Skin of body (tissue), 2 donors: ENCODE results near the gene PFDN5. TPM values are rescaled to one million over a fixed set of nuclear protein-coding genes. Genes with fewer than 3 reads are reported as not detected.

Experiments used
- DNase-seq: peaks from one replicate; lab custom pipeline; 2025; lab: John Stamatoyannopoulos, UW
- total RNA-seq: library from RNA; depleted of rRNA; stranded (reverse); fragments of >200 nt; gene quantifications from one replicate; pipeline ENCODE4 v1.2.3, GENCODE V29; 2014

Gene PFDN5
- total RNA-seq: 421 TPM

DNA sequence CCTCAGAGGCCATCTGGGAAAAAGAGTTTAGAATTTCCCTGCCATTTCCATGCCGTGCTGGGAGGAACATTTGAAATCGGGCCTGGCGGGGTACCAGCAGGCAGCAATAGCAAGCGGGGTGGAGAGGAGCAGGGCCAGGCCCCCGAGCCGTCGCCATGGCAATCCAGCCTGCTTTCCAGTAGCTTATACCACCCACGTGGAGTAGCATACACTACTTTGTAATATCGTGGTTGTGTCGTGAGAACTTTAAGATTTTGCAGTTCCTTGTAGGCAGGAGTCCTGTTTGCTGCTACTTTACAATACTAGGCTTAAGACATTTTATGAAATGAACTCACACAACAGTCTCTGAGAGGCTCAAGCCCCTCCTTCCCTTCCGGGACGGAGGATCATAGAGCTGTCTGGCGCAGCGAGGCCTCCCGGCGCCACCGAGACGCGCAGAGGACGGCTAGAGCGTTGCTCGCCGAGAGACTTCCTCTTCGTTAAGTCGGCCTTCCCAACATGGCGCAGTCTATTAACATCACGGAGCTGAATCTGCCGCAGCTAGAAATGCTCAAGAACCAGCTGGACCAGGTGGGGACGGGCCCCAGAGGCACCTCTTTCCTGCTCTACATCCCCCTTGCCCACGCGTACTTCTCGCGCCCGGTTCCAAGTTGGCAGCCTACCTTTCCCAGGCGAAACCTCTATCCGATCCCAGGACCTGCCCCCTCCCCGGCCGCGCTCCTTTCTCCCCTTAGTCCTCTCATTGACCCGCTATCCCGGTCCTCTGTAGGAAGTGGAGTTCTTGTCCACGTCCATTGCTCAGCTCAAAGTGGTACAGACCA lies at the start of gene PFDN5:
TSS of gene PFDN5 (plus strand) at position 473 of the 821 bp plus-strand sequence. CDS start at position 499, 26 bp downstream.
- DNase-seq: peak; percentile 93

- DNase-seq: peak; percentile 46
Observed at GRCh38 chr12:53251477-53252348, 43.6 kb upstream of the PFDN5 start.

DNA sequence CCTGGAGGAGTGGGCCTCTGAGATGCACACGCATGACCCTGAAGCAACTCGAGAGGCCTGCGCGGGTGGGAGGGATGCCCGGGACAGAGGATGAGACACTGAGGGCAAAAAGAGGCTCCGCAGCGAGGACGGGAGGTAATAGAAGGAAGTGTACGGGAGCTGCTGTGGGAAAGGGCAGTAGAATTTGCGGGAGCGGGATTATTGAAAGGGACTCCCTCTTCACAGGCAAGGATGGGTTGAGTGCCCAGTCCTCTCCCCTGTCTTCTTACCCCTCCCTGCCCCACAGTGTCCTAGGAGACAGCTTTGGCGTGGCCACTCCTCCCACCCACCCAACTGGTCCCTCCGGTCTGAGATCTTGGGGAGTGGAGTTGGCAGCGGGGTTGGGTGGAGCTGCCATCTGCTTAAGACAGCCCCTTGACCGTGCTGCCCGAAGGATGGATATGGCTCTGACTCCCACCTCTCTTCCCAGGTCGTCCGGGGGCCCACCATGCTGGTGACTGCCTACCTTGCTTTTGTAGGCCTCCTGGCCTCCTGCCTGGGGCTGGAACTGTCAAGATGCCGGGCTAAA lies 42.9 kb upstream of the PFDN5 start:
- no peak for DNase-seq

- no peak for DNase-seq
Observed at GRCh38 chr12:53253298-53253697, 42.0 kb upstream of the PFDN5 start.

GRCh38 chr12:53254816-53255545 lies 40.4 kb upstream of the PFDN5 start:
- DNase-seq: no peak

- no peak for DNase-seq
Observed at GRCh38 chr12:53255996-53256395, 39.3 kb upstream of the PFDN5 start.

- no peak for DNase-seq
Observed at GRCh38 chr12:53258541-53259539, 36.5 kb upstream of the PFDN5 start.

- no peak for DNase-seq
Observed at GRCh38 chr12:53259891-53260290, 35.5 kb upstream of the PFDN5 start.

- no peak for DNase-seq
Observed at GRCh38 chr12:53265783-53266182, 29.6 kb upstream of the PFDN5 start.

DNA sequence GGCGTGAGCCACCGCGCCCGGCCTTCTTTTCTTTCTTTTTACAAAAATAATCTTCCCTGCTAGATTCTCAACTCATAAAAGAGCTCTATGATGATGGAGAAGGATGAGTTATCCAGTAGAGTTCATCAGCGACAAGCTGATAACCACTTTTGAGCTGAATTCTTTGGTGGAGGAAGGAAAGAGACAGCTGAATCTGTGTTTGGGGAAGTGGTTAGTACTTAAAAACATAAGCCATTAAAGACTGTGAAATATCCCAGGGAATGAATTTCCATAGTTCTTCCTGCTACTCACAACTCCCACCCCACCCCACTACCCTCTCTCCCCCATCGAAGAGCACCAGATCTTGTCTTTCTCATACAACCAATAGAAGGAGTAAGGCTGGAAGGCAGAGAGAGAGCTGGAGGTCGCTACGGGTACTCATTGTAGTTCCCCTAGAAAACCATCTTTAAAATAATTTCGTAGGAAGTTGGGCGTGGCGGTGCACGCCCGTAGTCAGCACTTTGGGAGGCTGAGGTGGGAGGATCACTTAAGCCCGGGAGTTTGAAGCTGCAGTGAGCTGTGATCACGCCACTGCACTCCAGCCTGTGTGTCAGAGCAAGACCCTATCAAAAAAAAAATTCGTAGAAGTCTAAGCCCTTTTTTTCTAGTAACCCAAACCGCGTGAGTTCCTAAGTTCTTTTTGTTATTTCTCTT lies 27.9 kb upstream of the PFDN5 start:
- no peak for DNase-seq

GRCh38 chr12:53267999-53268629 lies 27.2 kb upstream of the PFDN5 start, which contains the start of gene ESPL1:
Gene ESPL1 (plus strand): TSS chr12:53268299. CDS start chr12:53268767, 468 bp downstream.
- peak; percentile 76 for DNase-seq

- no peak for DNase-seq
Observed at GRCh38 chr12:53268630-53269562, 26.4 kb upstream of the PFDN5 start.

- DNase-seq: no peak
Observed at GRCh38 chr12:53274445-53274844, 20.9 kb upstream of the PFDN5 start.

- DNase-seq: no peak
Observed at GRCh38 chr12:53276511-53276910, 18.8 kb upstream of the PFDN5 start.

- DNase-seq: no peak
Observed at GRCh38 chr12:53277981-53278380, 17.4 kb upstream of the PFDN5 start.

DNA sequence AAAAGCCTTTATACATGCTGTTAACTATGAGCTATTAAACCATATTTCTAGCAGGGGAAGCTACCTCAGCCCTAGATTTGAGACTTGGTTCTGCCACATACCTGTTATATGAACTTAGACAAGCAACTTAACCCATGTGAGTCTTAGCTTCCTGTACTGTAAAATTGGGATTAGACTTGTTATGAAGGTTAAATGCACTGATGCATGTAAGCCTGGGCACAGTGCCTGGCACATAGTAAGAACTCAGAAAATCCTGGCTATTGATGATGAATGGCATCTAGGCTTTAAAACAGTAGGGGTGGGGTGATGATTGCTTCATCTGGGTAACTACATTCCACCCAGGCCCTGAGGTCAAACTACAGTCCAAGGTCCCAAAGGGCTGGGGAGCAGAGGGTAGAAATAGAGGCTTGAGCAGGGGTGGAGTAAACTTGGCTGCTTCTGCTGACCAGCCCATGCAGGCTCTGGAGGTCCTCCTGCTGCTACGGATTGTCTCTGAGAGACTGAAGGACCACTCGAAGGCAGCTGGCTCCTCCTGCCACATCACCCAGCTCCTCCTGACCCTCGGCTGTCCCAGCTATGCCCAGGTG lies 16.0 kb upstream of the PFDN5 start:
- DNase-seq: no peak

GRCh38 chr12:53279888-53280498 lies 15.3 kb upstream of the PFDN5 start:
- DNase-seq: no peak
